Neuronal stem cell (in vitro differentiated cells): Measurements from ENCODE around the gene TYK2.

ENCODE experiments used
- DNase-seq: peaks from one replicate; pipeline ENCODE4 v3.0.0-alpha.2; 2013; ENCODE audit warnings: low spot score
- H2AFZ ChIP-seq: one replicate; pipeline ENCODE4 v1.6.1; 2013; ENCODE audit warnings: mild to moderate bottlenecking, low read length, inconsistent platforms
- H2AK5ac ChIP-seq: 2 replicates; pipeline ENCODE4 v1.6.1; 2013; ENCODE audit warnings: low read depth, mild to moderate bottlenecking, inconsistent platforms, low read length, moderate library complexity, mixed read lengths
- H2BK120ac ChIP-seq: 2 replicates; pipeline ENCODE4 v1.6.1; 2013; ENCODE audit warnings: low read depth, mild to moderate bottlenecking, inconsistent platforms, low read length, moderate library complexity, mixed read lengths
- H2BK12ac ChIP-seq: one replicate; pipeline ENCODE4 v1.6.1; 2013; ENCODE audit warnings: low read length, inconsistent platforms
- H2BK15ac ChIP-seq: 2 replicates; pipeline ENCODE4 v1.6.1; 2013; ENCODE audit warnings: mild to moderate bottlenecking, low read length, inconsistent platforms, mixed read lengths
- H2BK5ac ChIP-seq: one replicate; pipeline ENCODE4 v1.6.1; 2013; ENCODE audit warnings: inconsistent platforms, mild to moderate bottlenecking, low read length, moderate library complexity
- H3K14ac ChIP-seq: one replicate; pipeline ENCODE4 v1.6.1; 2013; ENCODE audit warnings: low read length, inconsistent platforms
- H3K18ac ChIP-seq: 2 replicates; pipeline ENCODE4 v1.6.1; 2013; ENCODE audit warnings: low read length, inconsistent platforms
- H3K23ac ChIP-seq: 2 replicates; pipeline ENCODE4 v1.6.1; 2013; ENCODE audit warnings: low read depth, mild to moderate bottlenecking, mixed read lengths, low read length, inconsistent platforms; ENCODE audit not compliant: poor library complexity
- H3K27ac ChIP-seq: replicated peaks from 3 replicates; pipeline ENCODE4 v1.5.1; 2013; ENCODE audit warnings: low read length, inconsistent platforms
- H3K27me3 ChIP-seq, 3 experiments: 2 replicates each; pipeline ENCODE4 v1.6.1; 2013; ENCODE audit warnings: low read length in 3 of 3, mild to moderate bottlenecking in 2 of 3, inconsistent platforms in 1 of 3, low read depth in 1 of 3, mixed read lengths in 1 of 3, moderate library complexity in 1 of 3; ENCODE audit not compliant: control insufficient read depth in 3 of 3, insufficient read depth in 3 of 3
- H3K36me3 ChIP-seq, 2 donors: replicated peaks in 1 of 2; 2 replicates each; pipeline ENCODE4 v1.6.1; 2013; ENCODE audit warnings: low read length in 2 of 2; ENCODE audit not compliant: control insufficient read depth in 2 of 2, insufficient read depth in 2 of 2
- H3K4ac ChIP-seq: 2 replicates; pipeline ENCODE4 v1.6.1; 2013; ENCODE audit warnings: inconsistent platforms, mild to moderate bottlenecking, low read length, moderate library complexity
- H3K4me1 ChIP-seq, 2 donors: 1 replicate in 1 of 2; 2 replicates in 1 of 2; pipeline ENCODE4 v1.6.1; 2013; ENCODE audit warnings: low read length in 2 of 2, low read depth in 1 of 2; ENCODE audit not compliant: control insufficient read depth in 2 of 2, insufficient read depth in 1 of 2
- H3K4me2 ChIP-seq: one replicate; pipeline ENCODE4 v1.6.1; 2013; ENCODE audit warnings: mild to moderate bottlenecking, low read length, inconsistent platforms; ENCODE audit not compliant: insufficient read depth, poor library complexity, severe bottlenecking
- H3K4me3 ChIP-seq, 2 donors: 2 replicates each; pipeline ENCODE4 v1.5.1; 2013; ENCODE audit warnings: low read length in 2 of 2, mild to moderate bottlenecking in 2 of 2, inconsistent platforms in 1 of 2, moderate library complexity in 1 of 2
- H3K79me1 ChIP-seq: one replicate; pipeline ENCODE4 v1.6.1; 2013; ENCODE audit warnings: low read depth, mild to moderate bottlenecking, inconsistent platforms, low read length, moderate library complexity
- H3K9ac ChIP-seq: one replicate; pipeline ENCODE4 v1.6.1; 2013; ENCODE audit warnings: mild to moderate bottlenecking, low read depth, low read length, inconsistent platforms; ENCODE audit not compliant: poor library complexity
- H3K9me3 ChIP-seq, 2 donors: replicated peaks in 1 of 2; 2 replicates each; pipeline versions ENCODE3 to v1.6.1; 2013; ENCODE audit warnings: low read length in 2 of 2, mild to moderate bottlenecking in 2 of 2, inconsistent platforms in 1 of 2, low read depth in 1 of 2, mixed read lengths in 1 of 2, moderate library complexity in 1 of 2; ENCODE audit not compliant: control insufficient read depth in 2 of 2, insufficient read depth in 1 of 2
- H4K8ac ChIP-seq: one replicate; pipeline ENCODE4 v1.6.1; 2013; ENCODE audit warnings: low read depth, mild to moderate bottlenecking, inconsistent platforms, low read length, moderate library complexity
- H4K91ac ChIP-seq: one replicate; pipeline ENCODE4 v1.6.1; 2013; ENCODE audit warnings: low read length, low read depth, mild to moderate bottlenecking, inconsistent platforms; ENCODE audit not compliant: poor library complexity
- WGBS, 2 donors: extraction: QIAGEN DNeasy Blood & Tissue Kit; methylation state at CpG; one replicate each; pipeline ENCODE4 v1.1.7; 2013; ENCODE audit warnings: missing lambda C conversion rate in 2 of 2, mixed read lengths in 1 of 2; ENCODE audit not compliant: insufficient read length in 2 of 2, insufficient replicate concordance in 1 of 2; ENCODE audit errors: extremely low coverage in 2 of 2; 5-methylcytosine and 5-hydroxymethylcytosine counted together

The TYK2 gene

GRCh38 chr19:10332965-10333757, 47.2 kb downstream of the TYK2 start, which contains the start of gene RAVER1:
TSS of gene RAVER1 (minus strand) at chr19:10333529. CDS start at chr19:10333507, 22 bp downstream.
- Histone ChIP-seq H3K4me1 (peaks cover 12 to 16% of the 10 kb centered on the region in 2 donors), H2BK120ac (peak within 1 kb of the TSS; percentile 82), H3K4me3 (peak within 1 kb of the TSS; percentile 76 to 88), H3K79me1 (peaks cover 24% of the 10 kb centered on the region), H3K9ac (peak within 1 kb of the TSS; percentile 91), H2BK5ac (peak within 1 kb of the TSS; percentile 72), H4K8ac (no peak within 1 kb of the TSS), H2AFZ (peak within 1 kb of the TSS; percentile 85), H3K4me2 (peak within 1 kb of the TSS; percentile 89), H2BK15ac (peak within 1 kb of the TSS; percentile 83), H3K9me3 (no peaks in the 10 kb centered on the region), H3K23ac (peak within 1 kb of the TSS; percentile 93), H4K91ac (no peak within 1 kb of the TSS), H2BK12ac (no peak within 1 kb of the TSS), H3K36me3 (peaks cover 27 to 39% of the 10 kb centered on the region in 2 donors), H3K18ac (peak within 1 kb of the TSS; percentile 98), H3K4ac (no peak within 1 kb of the TSS), H3K27ac (peak within 1 kb of the TSS; percentile 92), H2AK5ac (peak within 1 kb of the TSS; percentile 77), H3K27me3 (peaks cover 0 to 4% (median 0%) of the 10 kb centered on the region in 3 experiments), H3K14ac (peak within 1 kb of the TSS; percentile 94)
- no CpG with 5 or more reads among the region's 82 CpGs for WGBS, 2 donors
- peak; percentile 96 for DNase-seq

GRCh38 chr19:10332158-10332964, 48.0 kb downstream of the TYK2 start:
- no CpG with 5 or more reads among the region's 18 CpGs for WGBS, 2 donors

GRCh38 chr19:10329555-10329954, 50.8 kb downstream of the TYK2 start:
- H3K23ac ChIP-seq, result no peak overlapping the region
- H3K27me3 ChIP-seq, result peaks cover 0 to 4% (median 0%) of the 10 kb centered on the region in 3 experiments
- no peak overlapping the region for H2BK12ac ChIP-seq
- H3K4me2 ChIP-seq, result no peak overlapping the region
- no peak for DNase-seq
- no peak overlapping the region for H3K4ac ChIP-seq
- no peak overlapping the region for H3K27ac ChIP-seq
- no peak overlapping the region for H2AK5ac ChIP-seq
- peaks cover 29% of the 10 kb centered on the region for H3K79me1 ChIP-seq
- H2BK5ac ChIP-seq, result no peak overlapping the region
- H3K9me3 ChIP-seq, result no peaks in the 10 kb centered on the region
- no peak overlapping the region for H4K91ac ChIP-seq
- no peak overlapping the region for H2BK120ac ChIP-seq
- no peak overlapping the region for H2AFZ ChIP-seq
- H3K36me3 ChIP-seq, result peaks cover 53 to 73% of the 10 kb centered on the region in 2 donors
- H3K9ac ChIP-seq, result no peak overlapping the region
- no CpG with 5 or more reads among the region's 13 CpGs for WGBS, 2 donors
- H3K4me3 ChIP-seq, result no peak overlapping the region
- peaks cover 12 to 13% of the 10 kb centered on the region in 2 donors for H3K4me1 ChIP-seq
- H3K18ac ChIP-seq, result no peak overlapping the region
- H2BK15ac ChIP-seq, result no peak overlapping the region
- no peak overlapping the region for H3K14ac ChIP-seq
- no peak overlapping the region for H4K8ac ChIP-seq

More at GRCh38 chr19:10332158-10332964, 48.0 kb downstream of the TYK2 start:
- peak overlapping the region; percentile 81 for H3K4me2 ChIP-seq
- H2AK5ac ChIP-seq, result peak overlapping the region; percentile 61
- H3K18ac ChIP-seq, result peak overlapping the region; percentile 98
- H2AFZ ChIP-seq, result peak overlapping the region; percentile 85
- peaks cover 12 to 16% of the 10 kb centered on the region in 2 donors for H3K4me1 ChIP-seq
- no peak overlapping the region for H2BK12ac ChIP-seq
- no peak overlapping the region for H4K8ac ChIP-seq
- H3K14ac ChIP-seq, result no peak overlapping the region
- no peak overlapping the region for H3K27ac ChIP-seq
- H3K79me1 ChIP-seq, result peaks cover 28% of the 10 kb centered on the region
- no peak overlapping the region for H4K91ac ChIP-seq
- peaks cover 0 to 4% (median 0%) of the 10 kb centered on the region in 3 experiments for H3K27me3 ChIP-seq
- H2BK15ac ChIP-seq, result no peak overlapping the region
- peak overlapping the region; percentile 43 for H3K23ac ChIP-seq
- peaks cover 34 to 47% of the 10 kb centered on the region in 2 donors for H3K36me3 ChIP-seq
- H3K9ac ChIP-seq, result peak overlapping the region; percentile 91
- H2BK120ac ChIP-seq, result no peak overlapping the region
- H3K4ac ChIP-seq, result no peak overlapping the region
- no peak for DNase-seq
- H2BK5ac ChIP-seq, result peak overlapping the region; percentile 72
- H3K4me3 ChIP-seq, result peak overlapping the region; percentile 76 to 88
- H3K9me3 ChIP-seq, result no peaks in the 10 kb centered on the region
